ENCODE measurements around the gene HAGH. TPM values are rescaled to one million over a fixed set of nuclear protein-coding genes. Genes with fewer than 3 reads are reported as not detected.

Gene HAGH
- total and polyA plus RNA-seq, 9 of the 15 experiments (the other 6 are each of a cell fraction or from before 2014, with no cell fraction given): 0.46 to 35.1 (median 16.8) TPM

GRCh38 chr16:1778200-1779179 is 48.1 kb downstream of the HAGH start:
- peaks cover 52% of the 10 kb centered on the region; the same call in 2 of the 3 replicates for H3K36me3 ChIP-seq (ENCODE audit: control insufficient read depth, insufficient read depth, low read length)
- H3K4me2 ChIP-seq (ENCODE audit: insufficient read depth, low read length): no peak overlapping the region
- TF ChIP-seq PTBP1 (IDR thresholded peaks at IDR 0.05; ENCODE audit: low read depth, low read length) (0 out of 2 replicates have a peak, but pooled peaks have one; percentile 77), SUPT5H (IDR thresholded peaks at IDR 0.05) (0 out of 2 replicates have a peak, but pooled peaks have one; percentile 20), POLR2A (conservative IDR thresholded peaks at IDR 0.05) (peak; percentile 39; the same call in 1 of the 2 replicates), SAFB (IDR thresholded peaks at IDR 0.05; ENCODE audit: borderline replicate concordance, low read depth, low read length) (0 out of 2 replicates have a peak, but pooled peaks have one; percentile 15), TAF15 (IDR thresholded peaks at IDR 0.05; ENCODE audit: low read depth, low read length) (peak; percentile 75; the same call in 1 of the 2 replicates), POLR2AphosphoS2 (IDR thresholded peaks at IDR 0.05; ENCODE audit: low read length) (peak; percentile 45; the same call in 1 of the 2 replicates), POLR2G (IDR thresholded peaks at IDR 0.05; ENCODE audit: low read depth, low read length) (peak; percentile 73), PCBP1 (IDR thresholded peaks at IDR 0.05; ENCODE audit: low read depth, low read length, poor library complexity, severe bottlenecking) (peak; percentile 15), RBFOX2 (IDR thresholded peaks at IDR 0.05; ENCODE audit: low read depth, low read length) (peak; percentile 43), POLR2B (IDR thresholded peaks at IDR 0.05; ENCODE audit: low read depth, partially characterized antibody) (peak; percentile 20), RBM22 (IDR thresholded peaks at IDR 0.05; ENCODE audit: low read depth, low read length, poor library complexity, severe bottlenecking) (peak; percentile 53), TRIM25 (IDR thresholded peaks at IDR 0.05; ENCODE audit: borderline replicate concordance) (no peak), ZNF778 (CRISPR knock-in tag; IDR thresholded peaks at IDR 0.05) (no peak)
- TF ChIP-seq, protein P1, sequence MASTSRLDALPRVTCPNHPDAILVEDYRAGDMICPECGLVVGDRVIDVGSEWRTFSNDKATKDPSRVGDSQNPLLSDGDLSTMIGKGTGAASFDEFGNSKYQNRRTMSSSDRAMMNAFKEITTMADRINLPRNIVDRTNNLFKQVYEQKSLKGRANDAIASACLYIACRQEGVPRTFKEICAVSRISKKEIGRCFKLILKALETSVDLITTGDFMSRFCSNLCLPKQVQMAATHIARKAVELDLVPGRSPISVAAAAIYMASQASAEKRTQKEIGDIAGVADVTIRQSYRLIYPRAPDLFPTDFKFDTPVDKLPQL (IDR thresholded peaks at IDR 0.05; ENCODE audit: extremely low read depth, insufficient read length): no peak
- TF ChIP-seq, protein P2, sequence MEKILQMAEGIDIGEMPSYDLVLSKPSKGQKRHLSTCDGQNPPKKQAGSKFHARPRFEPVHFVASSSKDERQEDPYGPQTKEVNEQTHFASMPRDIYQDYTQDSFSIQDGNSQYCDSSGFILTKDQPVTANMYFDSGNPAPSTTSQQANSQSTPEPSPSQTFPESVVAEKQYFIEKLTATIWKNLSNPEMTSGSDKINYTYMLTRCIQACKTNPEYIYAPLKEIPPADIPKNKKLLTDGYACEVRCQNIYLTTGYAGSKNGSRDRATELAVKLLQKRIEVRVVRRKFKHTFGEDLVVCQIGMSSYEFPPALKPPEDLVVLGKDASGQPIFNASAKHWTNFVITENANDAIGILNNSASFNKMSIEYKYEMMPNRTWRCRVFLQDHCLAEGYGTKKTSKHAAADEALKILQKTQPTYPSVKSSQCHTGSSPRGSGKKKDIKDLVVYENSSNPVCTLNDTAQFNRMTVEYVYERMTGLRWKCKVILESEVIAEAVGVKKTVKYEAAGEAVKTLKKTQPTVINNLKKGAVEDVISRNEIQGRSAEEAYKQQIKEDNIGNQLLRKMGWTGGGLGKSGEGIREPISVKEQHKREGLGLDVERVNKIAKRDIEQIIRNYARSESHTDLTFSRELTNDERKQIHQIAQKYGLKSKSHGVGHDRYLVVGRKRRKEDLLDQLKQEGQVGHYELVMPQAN (IDR thresholded peaks at IDR 0.05; ENCODE audit: borderline replicate concordance): no peak
- H4K20me1 ChIP-seq (replicated peaks; ENCODE audit: control insufficient read depth, insufficient read depth, low read length): peaks cover 3% of the 10 kb centered on the region; the same call in 1 of the 2 replicates
- DNase-seq (ENCODE audit: extremely low read depth in 1 of 4, low spot score in 3 of 4): no peak
- in situ Hi-C loops (cut with MboI): no loop called here
- ChIA-PET POLR2A (interaction anchor here (0.6 to 1.4 kb wide), 7 partner anchors 8 to 1343 kb away, joined by 3 to 8 read pairs (median 3); partner anchors contain the start of genes ECI1, MSRB1 and RPS2), CTCF (ENCODE audit: low intra/inter-chr PET ratio) (no interaction called here)
- intact Hi-C loops (cut with micrococcal nuclease): no loop called here
- WGBS (ENCODE audit: insufficient coverage, low coverage, missing lambda C conversion rate): 74% methylated on average over 26 of the region's 34 CpGs
- H3K4me3 ChIP-seq: no peak overlapping the region
- no peak for FAIRE-seq
- peaks cover 9 to 89% of the 10 kb centered on the region in 2 experiments; a peak in 4 of 5 replicates for H3K4me1 ChIP-seq (replicated peaks in 1 of 2; ENCODE audit: control insufficient read depth in 2 of 2, insufficient read depth in 2 of 2, low read length in 2 of 2)
- H3K9ac ChIP-seq (ENCODE audit: insufficient read depth in 1 of 2, low read depth in 2 of 2, low read length in 2 of 2): peak overlapping the region in 1 of 2 experiments; percentile 84; a peak in 2 of 4 replicates
- no peak overlapping the region for H2AFZ ChIP-seq (ENCODE audit: low read depth, low read length)
- no peaks in the 10 kb centered on the region for H3K9me3 ChIP-seq (replicated peaks; ENCODE audit: control insufficient read depth, insufficient read depth, low read depth, low read length)
- H3K9me1 ChIP-seq (ENCODE audit: control insufficient read depth, insufficient read depth, low read length): peaks cover 2% of the 10 kb centered on the region
- no peak overlapping the region for H3K27ac ChIP-seq (ENCODE audit: extremely low read depth, low read depth, low read length)
- H3K79me2 ChIP-seq (ENCODE audit: control insufficient read depth, insufficient read depth, low read length): peaks cover 32% of the 10 kb centered on the region
- no peak for ATAC-seq
- BruUV-seq (replicated peaks): TSS peak; percentile 23
- H3K27me3 ChIP-seq (ENCODE audit: control insufficient read depth in 2 of 2, insufficient read depth in 2 of 2, low read length in 2 of 2): no peaks in the 10 kb centered on the region

Measured in K562 (cell line).